Activated CD8-positive, alpha-beta memory T cell treated with anti-CD3 and anti-CD28 coated beads for 48 hours (primary cell): ENCODE results near the gene GUCY2D.

Experiments
- DNase-seq, 3 experiments: peaks; one replicate each; pipeline ENCODE4 v3.0.0-alpha.2; 2020; ENCODE audit warnings: low read depth in 2 of 3, low spot score in 2 of 3

The GUCY2D gene

DNA sequence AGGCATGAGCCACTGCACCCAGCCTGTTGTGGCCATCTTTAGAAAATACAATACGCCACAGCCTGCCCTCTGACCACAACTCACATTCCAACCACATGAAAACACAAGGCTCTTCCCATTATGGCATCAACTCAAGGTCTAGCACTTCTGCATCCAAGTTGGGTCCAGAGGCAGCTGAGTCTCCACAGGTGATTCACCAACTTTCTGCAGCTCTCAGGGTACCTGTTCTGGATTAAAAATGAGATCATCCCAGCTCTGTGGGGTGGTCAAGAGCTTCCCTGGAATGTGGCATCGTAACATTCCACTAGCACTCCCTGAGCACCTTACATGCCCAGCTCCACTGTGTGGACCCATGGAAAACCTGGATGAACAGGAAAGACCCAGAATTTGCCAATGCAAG, 9.9 kb upstream of the GUCY2D start:
- no peak for DNase-seq

DNA sequence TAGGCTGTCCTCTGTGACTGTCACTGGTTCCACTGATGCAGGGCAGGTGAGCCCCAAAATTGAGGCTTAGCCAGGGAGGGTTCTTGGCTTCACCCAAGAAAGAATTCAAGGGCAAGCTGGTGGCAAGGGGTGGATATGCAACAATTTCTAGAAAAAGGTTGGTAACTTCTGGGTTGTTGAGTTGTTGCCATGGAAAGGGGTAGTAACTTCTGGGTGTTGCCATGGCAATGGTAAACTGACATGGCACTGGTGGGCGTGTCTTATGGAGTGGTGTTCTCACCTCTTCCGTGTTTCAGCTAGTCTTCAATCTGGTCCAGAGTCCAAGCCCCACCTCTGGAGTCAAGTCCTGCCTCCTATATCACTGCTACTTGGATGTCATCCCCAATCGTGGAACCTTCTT, 9.5 kb upstream of the GUCY2D start:
- no peak for DNase-seq

- DNase-seq, result no peak
Measured at GRCh38 chr17:7993972-7994589, 8.3 kb upstream of the GUCY2D start.

DNA sequence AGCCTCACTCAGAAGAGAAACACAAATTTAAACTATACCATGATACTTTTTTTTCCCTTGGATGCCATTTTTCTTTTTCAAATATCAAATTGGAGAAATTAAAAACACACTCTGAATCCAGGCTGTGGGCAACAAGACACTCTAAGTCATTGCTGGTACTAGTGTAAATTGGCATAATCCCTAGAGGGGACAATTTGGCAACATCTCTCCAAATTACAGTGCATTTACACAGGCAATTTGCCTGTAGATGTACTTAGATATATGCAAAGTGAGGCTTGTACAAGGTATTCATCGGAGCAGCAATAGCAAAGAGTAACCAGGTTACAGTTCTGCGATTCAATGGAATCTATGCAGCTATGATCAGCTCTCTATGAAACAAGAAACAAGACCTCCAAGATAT, 6.7 kb upstream of the GUCY2D start:
- no peak for DNase-seq

- DNase-seq, result no peak
Measured at GRCh38 chr17:7997186-7997585, 5.2 kb upstream of the GUCY2D start.

DNA sequence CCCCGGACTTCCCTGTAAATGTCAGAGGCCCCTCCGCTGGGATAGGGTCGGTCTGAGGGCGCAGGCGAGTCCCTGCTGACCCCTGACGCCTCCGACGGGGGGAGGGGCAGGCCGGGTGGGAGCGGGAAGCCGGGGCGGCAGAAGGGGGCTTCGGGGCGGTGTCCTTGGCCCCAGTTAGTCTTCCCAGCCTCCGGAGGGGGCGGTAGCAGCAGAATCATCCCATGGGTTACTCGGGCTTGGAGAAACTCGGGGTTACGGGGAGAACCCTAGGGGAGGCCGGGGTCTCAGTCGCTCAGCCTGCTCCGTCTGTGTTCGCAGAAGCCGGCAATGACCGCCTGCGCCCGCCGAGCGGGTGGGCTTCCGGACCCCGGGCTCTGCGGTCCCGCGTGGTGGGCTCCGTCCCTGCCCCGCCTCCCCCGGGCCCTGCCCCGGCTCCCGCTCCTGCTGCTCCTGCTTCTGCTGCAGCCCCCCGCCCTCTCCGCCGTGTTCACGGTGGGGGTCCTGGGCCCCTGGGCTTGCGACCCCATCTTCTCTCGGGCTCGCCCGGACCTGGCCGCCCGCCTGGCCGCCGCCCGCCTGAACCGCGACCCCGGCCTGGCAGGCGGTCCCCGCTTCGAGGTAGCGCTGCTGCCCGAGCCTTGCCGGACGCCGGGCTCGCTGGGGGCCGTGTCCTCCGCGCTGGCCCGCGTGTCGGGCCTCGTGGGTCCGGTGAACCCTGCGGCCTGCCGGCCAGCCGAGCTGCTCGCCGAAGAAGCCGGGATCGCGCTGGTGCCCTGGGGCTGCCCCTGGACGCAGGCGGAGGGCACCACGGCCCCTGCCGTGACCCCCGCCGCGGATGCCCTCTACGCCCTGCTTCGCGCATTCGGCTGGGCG, 542 bp downstream of the GUCY2D start:
- DNase-seq, result no peak

DNA sequence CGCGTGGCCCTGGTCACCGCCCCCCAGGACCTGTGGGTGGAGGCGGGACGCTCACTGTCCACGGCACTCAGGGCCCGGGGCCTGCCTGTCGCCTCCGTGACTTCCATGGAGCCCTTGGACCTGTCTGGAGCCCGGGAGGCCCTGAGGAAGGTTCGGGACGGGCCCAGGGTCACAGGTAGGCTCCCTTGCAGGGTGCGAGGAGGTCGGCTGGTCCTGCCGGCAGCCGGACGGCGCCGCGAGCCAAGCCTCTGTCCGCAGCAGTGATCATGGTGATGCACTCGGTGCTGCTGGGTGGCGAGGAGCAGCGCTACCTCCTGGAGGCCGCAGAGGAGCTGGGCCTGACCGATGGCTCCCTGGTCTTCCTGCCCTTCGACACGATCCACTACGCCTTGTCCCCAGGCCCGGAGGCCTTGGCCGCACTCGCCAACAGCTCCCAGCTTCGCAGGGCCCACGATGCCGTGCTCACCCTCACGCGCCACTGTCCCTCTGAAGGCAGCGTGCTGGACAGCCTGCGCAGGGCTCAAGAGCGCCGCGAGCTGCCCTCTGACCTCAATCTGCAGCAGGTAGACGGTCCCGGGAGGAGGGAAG, 1.3 kb downstream of the GUCY2D start:
- DNase-seq, result no peak

- no peak for DNase-seq
Measured at GRCh38 chr17:8004899-8005298, 2.5 kb downstream of the GUCY2D start.

DNA sequence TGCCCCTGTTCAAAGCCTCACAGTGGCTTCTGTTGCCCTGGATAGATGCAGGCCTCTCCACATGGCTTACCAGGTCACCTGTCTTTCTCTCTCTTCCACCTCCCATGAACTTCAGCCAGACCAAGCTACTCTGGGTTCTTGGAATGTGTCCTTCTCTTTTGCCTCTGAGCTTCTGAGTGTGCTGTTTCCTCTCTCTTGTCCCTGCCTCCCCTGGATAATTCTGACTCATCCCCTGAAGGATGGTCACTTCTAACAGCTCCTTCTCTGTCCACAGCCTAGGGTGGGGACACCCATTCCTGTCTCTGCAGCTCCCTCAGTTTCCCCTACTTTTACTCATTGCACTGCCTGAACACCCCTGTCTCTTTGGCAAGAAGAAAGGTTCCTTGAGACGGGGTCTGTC, 2.9 kb downstream of the GUCY2D start:
- no peak for DNase-seq

GRCh38 chr17:8005967-8006730, 3.7 kb downstream of the GUCY2D start:
- DNase-seq, result no peak

GRCh38 chr17:8006836-8007680, 4.6 kb downstream of the GUCY2D start:
- DNase-seq, result no peak

DNA sequence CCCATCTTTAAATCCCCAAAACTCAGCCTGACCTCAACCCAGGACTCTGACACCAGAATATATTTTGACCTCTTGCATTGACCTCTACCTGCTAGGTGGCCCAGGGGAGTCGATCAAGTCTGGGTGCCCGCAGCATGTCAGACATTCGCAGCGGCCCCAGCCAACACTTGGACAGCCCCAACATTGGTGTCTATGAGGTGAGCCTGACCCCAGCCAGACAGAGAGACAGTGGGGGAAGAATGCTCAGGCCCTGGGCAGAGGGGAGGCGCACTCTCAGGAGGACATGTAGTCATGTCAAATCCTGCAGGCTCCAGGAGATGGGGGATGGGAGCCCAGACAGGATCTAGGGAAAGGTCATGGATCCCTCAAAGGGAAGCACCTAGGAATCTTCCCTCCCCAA, 5.4 kb downstream of the GUCY2D start:
- DNase-seq, result no peak

DNA sequence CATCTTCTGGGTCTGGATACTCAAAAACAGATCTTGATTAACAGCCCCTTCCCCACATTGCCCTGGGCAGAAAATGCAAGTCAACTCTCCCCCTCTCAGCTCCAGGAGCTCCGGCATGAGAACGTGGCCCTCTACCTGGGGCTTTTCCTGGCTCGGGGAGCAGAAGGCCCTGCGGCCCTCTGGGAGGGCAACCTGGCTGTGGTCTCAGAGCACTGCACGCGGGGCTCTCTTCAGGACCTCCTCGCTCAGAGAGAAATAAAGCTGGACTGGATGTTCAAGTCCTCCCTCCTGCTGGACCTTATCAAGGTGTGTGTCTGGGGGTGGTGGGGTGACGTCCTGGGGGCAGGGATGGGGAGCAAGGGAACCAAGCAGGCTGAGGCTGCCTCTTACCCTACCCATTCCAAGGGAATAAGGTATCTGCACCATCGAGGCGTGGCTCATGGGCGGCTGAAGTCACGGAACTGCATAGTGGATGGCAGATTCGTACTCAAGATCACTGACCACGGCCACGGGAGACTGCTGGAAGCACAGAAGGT, 9.7 kb downstream of the GUCY2D start:
- no peak for DNase-seq

- no peak for DNase-seq
Measured at GRCh38 chr17:8012996-8013640, 10.7 kb downstream of the GUCY2D start.

- no peak for DNase-seq
Measured at GRCh38 chr17:8013731-8014557, 11.5 kb downstream of the GUCY2D start.

DNA sequence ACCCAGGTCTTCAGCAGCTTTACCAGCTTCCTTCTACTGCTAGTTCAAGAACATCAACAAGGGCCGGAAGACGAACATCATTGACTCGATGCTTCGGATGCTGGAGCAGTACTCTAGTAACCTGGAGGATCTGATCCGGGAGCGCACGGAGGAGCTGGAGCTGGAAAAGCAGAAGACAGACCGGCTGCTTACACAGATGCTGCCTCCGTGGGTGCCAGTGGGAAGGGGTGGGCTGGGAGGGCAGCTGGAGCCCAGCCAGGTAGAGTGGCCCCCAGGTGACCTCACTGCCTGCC, 12.1 kb downstream of the GUCY2D start:
- DNase-seq, result no peak

- no peak for DNase-seq
Measured at GRCh38 chr17:8015236-8015956, 13.0 kb downstream of the GUCY2D start.

DNA sequence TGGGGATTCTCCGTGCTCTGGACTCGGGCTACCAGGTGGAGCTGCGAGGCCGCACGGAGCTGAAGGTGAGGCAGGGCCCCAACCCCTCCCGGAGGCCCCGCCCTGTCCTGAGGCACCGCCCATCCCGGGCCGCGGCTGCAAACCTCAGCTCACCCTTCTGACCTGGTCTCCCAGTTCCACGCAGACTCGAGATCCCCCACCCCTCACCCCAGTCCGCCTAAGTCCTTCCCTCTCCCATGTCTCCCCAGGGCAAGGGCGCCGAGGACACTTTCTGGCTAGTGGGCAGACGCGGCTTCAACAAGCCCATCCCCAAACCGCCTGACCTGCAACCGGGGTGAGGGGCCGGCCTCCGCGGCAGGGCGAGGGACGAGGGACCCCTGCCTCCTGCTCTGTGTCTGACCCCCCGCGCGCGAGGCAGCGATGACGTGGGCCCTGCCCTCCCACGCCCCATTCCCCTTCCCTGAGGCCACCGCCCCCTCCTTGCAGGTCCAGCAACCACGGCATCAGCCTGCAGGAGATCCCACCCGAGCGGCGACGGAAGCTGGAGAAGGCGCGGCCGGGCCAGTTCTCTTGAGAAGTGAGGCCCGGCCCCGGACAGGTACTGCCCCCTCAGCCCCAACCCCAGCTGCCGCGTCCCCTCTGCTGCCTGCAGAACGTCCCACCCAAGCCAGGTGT, 13.7 kb downstream of the GUCY2D start:
- DNase-seq, result no peak
